Measurements from ENCODE around the gene NCKAP1.

The NCKAP1 gene

DNA sequence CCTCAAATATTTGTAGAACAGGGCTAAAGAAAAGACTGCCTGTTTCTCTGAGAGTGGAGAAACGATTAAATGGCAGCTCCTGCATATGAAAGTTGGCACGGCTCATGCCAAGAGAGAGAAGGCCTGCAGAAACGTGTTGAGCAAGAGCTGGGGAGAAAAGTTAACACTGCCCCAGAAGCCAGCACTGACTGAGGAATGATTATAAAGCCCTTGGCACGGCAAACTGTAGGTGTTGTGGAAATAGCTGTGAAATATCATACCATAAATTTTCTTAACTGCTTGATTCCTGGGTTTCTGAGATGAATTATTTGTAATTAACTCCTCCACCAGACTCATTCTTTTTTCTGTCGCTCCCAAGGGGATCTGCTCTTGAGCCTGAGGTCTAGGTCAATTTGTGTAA lies 176.2 kb downstream of the NCKAP1 start:
- no peak for DNase-seq
- in situ Hi-C loops (cut with MboI; ENCODE audit: low pct_unique_long_range_greater_than_20kb, low sequenced_read_pairs): no loop called here

DNA sequence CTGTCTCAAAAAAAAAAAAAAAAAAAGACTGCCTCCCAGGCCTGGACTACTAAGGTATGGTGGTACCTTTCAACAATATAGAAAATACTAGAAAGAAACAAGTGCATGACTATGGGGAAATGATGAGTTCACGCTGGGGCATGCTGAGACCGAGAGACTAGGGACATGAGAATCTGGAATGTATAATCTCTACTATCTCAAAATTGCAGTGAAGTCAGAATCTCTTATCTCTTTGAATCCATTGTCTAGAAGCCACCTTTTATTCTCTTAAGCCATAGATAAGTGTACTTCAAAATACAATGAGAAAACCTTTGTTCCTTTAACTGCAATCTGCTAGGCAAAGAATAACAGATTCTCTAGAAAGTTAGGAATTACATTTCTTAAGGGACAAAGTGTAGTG lies 177.4 kb downstream of the NCKAP1 start:
- no peak for DNase-seq
- in situ Hi-C loops (cut with MboI; ENCODE audit: low pct_unique_long_range_greater_than_20kb, low sequenced_read_pairs): no loop called here

Measured in KBM-7 (cell line).